ELF-1 (cell line): Measurements from ENCODE around the gene SIX4.
A peak's percentile ranks its signal among the peaks of the same experiment; 100 is the strongest.
"Not testable (repeated sequence)": the region's sequence is repeated elsewhere in the genome, so short reads cannot be mapped to it uniquely, and the experiment has no call there.

Experiments used
- DNase-seq: peaks from one replicate; pipeline ENCODE4 v3.0.0-alpha.2; 2016; ENCODE audit warnings: low read depth, low spot score

SIX4 gene

DNA sequence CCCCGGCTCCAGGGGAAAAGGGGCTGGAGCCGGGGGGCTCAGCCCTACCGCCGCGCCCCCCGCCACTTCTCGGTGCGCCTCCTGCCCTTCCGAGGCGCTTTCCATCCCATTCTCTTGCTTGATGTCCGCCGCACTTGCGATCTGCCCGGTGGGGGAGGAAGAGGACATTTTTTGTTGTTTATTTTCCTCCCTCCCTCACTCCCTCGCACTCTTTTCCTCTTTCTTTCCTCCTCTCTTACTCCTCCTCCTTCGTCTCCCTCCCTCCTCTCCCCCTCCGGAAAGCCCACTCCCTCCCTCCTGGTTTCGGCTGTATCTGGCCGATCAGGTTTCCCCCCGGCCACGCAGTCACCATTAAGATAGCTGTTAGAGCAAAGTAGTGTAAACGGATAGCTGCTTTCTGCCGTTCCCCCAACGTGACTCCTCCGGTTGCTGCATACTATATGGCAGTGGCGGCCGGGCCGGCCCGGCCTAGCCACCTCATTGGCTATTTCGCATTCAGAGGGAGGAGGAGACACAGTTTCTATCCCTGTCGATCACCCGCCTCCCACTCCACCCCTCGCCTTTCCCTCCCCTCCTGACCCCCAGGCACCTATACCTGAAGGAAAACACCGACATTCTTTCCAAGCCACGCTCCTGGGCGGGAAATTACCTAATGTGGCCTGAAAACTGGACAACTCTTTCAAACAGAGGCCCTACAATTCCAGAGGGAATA lies at the start of gene SIX4:
Gene SIX4 (minus strand): TSS at position 445 of the 712 bp plus-strand sequence. CDS start 277 bp downstream, at position 168.
- DNase-seq, result peak; percentile 97

DNA sequence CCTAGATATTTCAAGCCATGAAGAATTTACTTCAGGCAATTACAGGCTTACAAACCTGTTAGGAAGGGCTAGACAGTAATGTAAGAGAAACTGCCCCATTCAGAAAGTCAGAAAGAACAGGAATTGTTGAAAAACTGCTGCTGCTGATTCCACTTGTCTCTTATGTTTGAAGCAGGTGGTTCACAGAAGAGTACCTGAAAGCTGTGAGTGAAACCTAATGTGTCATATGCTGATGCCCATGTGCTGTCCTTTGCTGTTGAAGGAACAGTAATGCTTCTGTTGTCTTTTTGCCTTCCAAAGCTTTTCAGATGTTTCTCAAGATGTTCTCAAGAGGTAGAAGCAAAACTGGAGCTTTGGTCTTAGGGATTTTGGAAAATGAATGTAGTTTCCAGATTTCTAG lies 49.4 kb upstream of the SIX4 start:
- DNase-seq, result no peak

DNA sequence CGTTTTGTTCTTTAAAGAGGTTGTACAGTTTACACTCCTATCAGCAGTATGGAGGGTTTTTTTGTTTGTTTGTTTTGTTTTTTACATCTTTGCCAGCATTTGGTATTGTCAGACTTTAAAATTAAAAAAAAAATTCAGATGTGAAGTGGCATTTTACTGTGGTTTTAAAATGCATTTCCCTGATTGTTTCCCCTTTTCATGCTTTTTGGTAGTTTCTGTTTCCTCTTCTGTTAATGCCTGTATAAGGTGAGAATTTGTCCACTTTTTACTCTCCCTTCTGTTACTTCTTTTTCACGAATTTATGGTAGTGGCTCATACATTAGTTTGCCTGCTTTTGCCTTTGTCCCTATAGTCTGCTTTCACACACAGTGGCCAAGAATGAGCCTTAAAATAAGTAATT lies 47.0 kb upstream of the SIX4 start:
- DNase-seq, result no peak

DNA sequence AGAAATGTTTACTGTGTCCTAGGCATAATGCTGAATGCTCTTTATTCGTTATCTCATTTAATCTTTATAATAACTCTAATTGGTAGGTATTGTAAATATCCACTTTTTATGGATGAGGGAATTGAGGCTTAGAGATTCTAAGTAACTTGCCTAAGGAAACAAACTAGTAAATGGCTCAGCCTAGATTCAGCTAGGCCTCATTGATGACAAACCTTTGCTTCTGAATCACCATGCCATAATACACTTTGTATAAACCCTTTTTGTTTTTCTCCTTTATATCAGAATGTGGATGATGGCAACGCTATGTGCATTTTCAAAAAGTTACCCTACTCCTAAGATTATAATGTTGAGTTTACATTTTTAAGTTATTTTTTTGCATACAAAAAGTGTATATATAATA lies 44.5 kb upstream of the SIX4 start:
- no peak for DNase-seq

DNA sequence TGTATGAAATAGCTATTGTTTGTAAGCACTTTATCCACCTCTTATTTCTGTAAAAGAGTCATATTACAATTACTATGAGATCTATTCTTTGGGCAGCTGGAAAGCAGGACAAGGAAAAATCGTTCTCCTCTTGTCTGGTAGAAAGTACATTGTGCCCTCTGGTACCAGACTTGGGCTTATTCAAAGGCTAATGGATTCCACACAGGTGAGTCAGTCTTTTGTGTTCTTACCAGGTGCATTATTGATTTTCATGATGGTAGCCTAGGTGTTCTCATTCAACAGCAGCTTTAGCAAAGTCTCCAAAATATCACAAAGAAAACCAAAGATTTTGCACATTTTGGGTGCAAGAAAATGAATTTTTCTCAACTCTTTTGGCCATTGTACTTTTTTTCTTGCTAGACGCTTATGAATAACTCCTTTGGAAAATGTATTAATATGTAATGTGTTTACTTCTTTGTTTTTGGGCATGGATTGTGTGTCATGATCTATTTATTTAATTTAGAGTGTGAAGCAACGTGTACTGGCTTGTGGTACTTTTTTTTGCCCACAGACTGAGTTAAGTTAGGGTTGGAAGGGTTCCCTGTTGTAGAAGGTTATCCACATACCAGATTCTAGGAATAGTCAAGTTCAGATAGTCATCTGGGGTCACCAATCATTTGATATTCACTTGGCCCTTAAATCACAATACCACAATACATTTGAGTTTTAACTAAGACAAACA lies 36.7 kb upstream of the SIX4 start:
- DNase-seq, result peak; percentile 14

DNA sequence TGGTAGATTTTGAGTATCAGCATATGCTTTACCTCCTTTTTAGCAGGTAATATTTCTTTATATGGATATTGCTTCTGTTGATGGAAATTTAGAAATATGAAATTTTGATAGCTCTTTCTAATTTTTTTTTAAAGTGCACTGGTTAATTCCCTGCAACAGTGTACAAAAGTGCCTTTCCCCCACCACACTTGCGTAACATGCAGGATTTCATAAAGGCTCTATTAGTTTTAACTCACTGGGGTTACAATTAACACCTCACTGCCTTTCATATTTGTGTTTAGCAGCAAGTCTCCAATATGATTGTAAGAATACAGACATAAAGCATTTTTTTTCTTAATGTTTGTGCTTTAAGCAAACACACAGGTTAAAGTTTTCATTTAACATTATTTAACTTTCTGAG lies 36.1 kb upstream of the SIX4 start:
- no peak for DNase-seq

DNA sequence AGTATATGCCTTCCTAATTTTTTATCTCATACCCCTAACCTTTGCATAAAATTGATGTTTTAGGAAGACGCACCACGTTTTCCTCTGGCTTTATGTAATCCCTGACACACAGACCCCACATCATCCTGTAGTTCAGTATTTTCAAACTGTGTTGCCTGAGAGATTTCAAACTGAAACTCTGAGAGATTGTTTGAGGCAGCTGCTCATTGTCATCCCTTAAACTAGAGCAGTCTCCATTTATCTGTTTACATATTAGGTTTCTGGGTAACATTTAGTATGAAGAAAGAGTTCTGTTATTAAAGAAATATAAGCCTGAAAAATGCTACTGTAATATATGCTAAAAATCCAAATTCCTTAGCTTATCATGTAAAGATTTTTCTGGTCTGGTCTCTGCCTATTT lies 34.7 kb upstream of the SIX4 start:
- no peak for DNase-seq

DNA sequence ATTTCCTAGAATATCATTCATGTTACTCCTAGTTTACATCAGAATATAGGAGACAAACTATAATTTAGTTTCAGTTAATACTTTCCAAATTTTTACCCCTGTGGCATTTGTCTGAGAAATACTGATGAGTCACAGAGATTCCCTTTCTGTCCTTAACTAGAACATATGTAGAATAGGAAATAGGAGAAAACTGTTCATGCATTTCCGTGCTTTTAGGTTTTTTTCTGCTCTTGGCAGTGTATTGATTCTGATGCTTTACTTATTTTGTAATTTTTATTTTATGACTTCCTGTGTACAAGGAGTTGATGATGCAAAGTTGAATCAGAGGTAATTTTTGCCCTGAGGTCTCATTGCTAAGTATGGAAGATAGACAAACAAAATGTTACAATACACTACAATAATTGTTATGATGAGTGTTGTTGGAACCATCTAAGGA lies 33.4 kb upstream of the SIX4 start:
- no peak for DNase-seq

DNA sequence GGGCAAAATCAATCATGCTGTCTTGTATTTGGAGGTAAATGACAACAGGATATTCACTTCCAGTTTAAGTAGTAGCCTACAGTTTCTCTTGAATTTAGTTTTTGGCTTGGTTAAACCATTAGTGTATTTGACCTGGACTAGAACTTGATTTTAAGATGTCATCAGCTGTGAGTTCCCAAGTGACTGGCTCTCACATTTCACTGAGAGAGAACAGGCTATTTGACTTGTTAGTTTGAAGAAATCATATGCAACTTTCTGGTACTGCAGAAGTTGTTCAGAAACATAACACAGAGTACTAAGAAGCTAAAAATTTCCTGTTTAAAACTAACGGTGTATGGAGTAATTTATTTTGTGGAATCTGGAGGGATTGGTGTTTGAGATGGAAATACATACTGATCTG lies 32.7 kb upstream of the SIX4 start:
- no peak for DNase-seq

DNA sequence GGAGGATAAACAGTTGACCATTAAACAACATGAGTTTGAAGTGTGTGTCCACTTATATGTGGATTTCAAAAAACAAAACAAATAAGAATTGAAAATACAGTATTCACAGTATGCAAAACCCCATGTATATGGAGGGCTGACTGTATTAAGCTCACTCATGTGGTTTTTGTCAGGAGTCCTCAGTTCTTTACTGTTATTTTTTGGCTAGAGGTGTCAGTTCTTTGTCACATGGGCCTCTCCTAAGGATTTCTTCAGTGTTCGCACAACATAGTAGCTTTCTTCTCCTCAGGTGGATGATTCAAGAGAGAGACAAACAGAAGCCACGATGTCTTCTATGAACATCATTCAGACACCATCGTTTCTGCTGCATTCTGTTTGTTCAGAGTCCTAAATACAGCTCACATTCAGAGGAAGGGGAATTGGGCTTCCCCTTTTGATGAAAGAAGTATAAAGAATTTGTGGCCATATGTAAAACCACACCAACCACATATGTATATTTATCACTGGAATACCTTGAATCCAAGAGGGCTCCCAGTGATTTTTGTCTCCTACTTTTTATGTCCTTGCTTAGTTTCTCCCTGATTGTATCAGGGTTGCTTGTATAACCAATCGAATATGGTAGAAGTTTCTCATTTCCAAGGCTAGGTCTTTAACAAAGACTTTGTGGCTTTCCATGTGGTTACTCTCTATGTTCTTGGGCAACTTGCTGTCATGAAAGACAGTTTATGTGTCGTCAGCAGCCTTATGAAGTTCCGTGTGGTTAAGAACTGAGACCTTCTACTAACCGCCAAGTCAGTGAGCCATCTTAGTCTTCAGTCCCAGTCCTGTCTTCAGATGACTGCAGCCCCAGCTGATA lies 29.3 kb upstream of the SIX4 start:
- no peak for DNase-seq

DNA sequence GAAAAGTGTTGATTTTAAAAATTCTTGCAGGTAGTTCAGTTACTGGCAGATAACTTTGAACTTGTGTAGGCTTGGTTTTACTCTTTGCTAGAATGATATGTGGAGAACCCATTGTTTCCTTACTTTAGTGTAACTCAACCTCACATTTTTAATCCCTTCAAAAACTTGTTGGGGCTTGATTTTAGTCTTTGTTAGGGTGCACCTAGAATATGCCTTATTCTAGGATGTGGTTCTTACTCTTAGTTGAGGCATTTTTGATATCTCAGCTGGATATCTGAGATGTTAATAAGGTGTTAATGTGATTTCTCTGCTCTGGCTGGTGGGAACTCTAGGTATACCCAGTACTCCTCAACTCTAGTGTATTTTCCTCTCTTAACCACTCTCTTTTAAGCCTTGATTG lies 20.4 kb upstream of the SIX4 start:
- no peak for DNase-seq

DNA sequence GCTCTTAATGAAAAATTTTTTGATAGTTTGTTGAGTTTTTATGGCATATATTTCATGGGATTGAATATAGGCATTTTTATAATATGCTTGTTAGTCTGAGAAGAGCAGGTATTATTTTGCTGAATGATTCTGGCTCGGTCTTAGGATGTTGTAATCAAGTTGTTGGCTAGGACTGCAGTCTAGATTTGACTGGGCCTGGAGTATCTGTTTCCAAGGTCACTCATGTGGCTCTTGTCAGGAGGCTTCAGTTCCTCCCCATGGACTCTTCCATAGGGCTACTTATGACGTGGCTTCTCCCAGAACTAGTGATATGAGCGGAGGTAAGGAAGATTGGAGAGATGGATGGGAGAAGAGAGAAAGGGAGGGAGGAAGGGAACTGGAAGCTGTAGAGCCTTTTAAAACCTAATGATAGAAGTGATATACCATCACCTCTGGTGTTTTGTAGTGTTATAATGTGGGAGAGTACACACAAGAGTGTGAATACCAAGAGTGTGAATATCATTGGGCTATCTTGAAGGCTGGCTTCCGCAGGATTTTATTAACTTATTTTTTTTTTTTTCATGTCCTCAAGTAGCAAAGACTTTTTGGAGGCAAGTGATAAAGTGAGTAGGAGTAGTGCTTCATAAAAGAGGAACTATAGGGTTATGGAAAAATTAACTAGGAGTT lies 14.8 kb upstream of the SIX4 start:
- no peak for DNase-seq

DNA sequence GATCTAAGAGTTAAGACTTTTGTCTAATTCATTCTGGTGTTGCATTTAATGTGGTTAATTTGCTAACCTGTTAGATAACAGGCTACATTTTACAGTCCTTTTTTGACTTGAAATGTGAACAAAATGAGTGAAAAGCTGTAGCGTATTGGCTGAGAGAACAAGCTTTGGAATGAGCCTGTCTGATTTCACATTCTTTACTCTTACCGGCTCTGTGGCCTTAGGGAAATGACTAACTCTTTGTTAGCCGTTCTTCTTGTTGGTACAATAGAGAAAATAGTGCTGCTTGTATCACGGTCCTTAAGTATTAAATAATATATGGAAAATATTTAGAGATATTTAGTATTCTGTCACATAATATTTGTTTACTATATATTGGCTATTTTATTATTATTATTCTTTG lies 12.3 kb upstream of the SIX4 start:
- DNase-seq, result no peak

DNA sequence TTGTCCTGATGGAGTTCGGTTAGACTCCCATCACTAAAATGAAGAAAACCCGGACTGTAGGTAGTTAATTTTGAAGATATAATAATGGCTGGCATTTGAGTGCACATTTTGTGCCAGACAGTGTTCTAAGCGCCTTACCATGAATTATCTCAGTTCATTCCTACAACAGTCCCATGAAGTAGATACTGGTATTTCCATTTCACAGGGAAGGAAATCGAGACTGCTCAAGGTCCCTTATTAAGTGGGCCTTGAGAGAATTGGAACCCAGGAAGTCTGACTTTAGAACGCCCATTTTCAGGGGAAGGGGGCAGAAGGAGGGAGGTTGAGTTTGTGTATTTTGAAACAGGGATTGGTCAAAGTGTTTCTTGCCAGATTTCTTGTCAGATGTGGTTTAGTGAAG lies 11.3 kb upstream of the SIX4 start:
- DNase-seq, result no peak

DNA sequence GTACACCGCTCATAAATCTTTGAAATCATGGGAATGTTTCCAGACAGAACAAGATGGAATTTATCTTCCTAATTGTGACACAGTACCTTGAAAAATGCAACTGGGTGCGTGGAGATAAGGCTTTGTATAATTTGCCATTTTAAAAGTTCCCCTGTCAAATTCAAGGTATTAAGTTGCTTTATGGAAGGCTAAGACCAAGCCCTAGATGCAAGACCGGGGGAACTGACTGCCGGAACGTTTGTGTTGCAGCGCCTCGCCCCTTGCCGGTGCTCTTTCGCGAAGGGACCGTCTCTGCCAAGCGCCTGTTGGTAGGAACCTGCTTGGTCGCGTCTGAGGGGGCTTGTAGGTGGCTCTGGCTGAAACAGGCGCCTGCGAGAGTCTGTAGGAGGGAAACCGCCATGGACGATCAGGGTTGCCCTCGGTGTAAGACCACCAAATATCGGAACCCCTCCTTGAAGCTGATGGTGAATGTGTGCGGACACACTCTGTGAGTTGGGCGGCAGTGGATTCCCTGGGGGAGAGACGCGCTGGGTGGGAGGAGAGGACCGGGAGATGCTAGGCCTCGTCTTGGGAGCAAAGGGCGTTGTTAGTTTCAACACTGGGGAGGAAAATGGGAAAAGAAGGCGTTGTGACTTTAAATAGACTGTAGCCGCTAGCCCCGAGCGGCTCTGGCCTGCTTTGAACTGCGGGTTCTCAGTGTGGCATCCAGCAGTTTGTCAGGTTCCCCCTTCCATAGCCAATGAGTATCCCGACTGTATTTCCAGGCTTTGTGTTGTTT lies 10.5 kb upstream of the SIX4 start, which contains the start of gene MNAT1:
Gene MNAT1 (plus strand): TSS at position 297 of the 778 bp plus-strand sequence. CDS start 102 bp downstream, at position 399.
- peak; percentile 88 for DNase-seq

DNA sequence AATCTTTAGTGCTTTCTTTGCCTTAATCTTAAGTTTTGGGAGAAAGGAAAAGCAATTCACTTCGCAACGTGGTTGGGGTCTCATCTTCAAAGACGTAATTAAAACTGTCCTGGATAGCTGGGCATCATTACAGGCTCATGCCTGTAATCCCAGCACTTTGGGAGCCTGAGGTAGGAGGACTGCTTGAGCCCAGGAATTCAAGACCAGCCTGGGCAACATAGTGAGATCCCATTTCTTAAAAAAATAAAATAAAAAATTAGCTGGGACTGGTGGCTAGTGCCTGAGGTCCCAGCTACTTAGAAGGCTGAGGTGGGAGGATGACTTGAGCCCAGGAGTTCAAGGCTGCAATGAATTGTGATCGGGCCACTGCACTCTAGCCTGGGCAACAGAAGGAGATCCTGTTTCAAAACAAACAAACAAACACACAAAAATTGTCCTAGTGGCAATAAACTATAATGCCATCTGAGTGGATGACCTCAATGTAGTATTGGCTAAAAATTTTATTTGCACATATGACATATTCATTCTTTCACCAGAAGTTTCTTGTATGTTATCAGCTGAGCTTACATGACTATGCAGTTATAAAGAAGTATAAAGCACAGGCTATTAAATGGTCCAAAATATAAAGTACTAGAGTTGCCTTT lies 8.8 kb upstream of the SIX4 start:
- DNase-seq, result no peak

DNA sequence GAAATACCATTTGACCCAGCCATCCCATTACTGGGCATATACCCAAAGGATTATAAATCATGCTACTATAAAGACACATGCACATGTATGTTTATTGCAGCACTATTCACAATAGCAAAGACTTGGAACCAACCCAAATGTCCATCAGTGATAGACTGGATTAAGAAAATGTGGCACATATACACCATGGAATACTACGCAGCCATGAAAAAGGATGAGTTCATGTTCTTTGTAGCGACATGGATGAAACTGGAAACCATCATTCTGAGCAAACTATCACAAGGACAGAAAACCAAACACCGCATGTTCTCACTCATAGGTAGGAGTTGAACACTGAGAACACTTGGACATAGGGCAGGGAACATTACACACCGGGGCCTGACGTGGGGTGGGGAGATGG lies 7.1 kb upstream of the SIX4 start:
- not testable (repeated sequence) for DNase-seq

DNA sequence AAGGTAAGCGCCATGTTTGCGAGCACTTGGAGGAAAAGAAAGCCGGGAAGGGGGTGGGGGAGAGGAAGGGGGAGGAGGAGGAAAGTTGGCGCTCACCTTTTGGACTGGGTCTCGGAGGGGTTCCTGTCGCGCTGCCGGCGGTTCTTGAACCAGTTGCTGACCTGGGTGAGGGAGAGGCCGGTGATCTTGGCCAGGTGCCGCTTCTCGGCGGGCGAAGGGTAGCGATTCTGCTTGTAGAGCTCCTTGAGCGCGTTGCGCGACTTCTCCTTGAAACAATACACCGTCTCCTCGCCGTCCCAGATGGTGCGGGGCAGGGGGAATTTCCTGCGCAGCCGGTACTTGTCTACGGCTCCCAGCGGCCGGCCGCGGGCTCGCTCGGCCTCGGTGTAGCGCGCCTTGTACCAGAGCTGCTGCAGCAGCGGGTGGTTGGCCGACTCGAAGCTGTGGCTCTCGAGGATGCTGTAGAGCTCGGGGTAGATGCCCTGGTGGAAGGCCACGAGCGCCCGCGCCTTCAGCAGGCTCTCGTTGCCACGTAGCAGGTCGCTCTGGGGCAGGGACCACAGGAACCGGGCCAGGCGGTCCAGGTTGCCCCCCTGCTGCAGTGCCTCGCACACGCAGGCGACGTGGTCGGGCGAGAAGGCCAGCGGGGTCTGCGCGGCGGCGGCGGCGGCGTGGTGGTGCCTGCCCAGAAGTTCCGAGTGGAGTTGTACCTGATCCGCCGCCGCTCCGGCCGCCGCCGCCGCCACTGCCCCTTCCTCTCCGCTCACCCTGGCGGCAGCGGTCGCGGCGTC lies 840 bp downstream of the SIX4 start:
- peak; percentile 72 for DNase-seq

DNA sequence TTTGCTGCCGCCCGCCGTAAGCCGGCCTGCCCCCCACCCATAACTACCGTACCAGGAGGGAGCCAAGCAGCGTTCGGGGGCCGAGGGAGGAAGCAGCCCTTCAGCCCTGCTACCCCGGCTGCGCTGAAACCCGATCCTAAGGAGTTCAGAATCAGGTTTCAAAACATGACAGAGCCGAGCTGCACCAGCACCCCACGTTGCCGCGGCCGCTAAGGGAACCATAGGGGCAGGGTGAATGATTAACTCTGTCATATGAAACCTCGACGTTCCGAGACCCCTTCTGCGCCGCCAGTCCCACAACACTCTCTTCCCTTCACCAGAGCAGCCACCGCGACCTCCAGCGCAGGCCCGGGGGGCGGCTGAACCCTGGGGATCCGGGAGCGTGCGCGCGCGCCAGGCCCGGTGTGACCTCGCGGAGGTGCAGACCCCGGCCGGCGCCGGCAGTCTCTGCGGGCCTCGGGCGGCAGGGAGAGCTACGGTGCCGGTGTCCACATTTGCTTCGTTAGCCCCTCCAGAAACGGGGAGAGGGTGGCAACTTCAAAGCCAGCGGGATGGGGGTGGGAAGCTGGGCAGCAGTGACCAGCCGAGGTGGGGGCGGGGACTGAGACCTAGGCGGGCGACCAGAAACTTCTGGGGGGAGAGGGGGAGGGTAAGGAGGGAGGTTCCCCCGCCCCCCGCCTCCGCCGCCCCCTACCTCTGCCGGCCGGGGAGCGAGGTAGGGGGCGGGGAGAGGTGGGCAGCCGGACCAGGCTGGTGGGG lies 1.6 kb downstream of the SIX4 start:
- peak; percentile 72 for DNase-seq
